GM12872 (cell line): ENCODE data around the gene PRKCH.

Experiments used
- TF ChIP-seq, protein P1 (sequence below): IDR thresholded peaks from 3 replicates; pipeline ENCODE4 v1.5.1; 2011; ENCODE audit warnings: low read depth, mild to moderate bottlenecking, low read length, moderate library complexity; ENCODE audit not compliant: insufficient read depth

The PRKCH gene

DNA sequence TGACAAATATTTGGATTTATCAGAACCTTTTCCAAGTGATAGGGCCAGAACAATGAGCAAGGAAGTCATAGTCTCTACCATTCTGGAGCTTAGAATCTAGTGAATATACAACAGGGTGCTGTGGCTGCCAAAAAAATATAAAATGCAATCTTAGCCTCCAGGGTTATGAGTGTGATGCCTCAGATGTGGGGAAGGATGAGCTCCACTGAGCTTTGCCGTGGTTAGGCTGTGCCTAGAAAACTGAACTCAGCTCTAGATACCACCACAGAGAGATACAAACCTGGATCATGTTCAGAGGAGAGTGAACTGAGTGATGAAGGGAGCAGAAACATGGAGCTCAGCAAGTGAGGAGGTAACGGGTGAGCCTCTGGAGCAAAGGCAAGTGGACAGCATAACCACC lies 235.9 kb downstream of the PRKCH start:
- TF ChIP-seq, protein P1, sequence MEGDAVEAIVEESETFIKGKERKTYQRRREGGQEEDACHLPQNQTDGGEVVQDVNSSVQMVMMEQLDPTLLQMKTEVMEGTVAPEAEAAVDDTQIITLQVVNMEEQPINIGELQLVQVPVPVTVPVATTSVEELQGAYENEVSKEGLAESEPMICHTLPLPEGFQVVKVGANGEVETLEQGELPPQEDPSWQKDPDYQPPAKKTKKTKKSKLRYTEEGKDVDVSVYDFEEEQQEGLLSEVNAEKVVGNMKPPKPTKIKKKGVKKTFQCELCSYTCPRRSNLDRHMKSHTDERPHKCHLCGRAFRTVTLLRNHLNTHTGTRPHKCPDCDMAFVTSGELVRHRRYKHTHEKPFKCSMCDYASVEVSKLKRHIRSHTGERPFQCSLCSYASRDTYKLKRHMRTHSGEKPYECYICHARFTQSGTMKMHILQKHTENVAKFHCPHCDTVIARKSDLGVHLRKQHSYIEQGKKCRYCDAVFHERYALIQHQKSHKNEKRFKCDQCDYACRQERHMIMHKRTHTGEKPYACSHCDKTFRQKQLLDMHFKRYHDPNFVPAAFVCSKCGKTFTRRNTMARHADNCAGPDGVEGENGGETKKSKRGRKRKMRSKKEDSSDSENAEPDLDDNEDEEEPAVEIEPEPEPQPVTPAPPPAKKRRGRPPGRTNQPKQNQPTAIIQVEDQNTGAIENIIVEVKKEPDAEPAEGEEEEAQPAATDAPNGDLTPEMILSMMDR = no peak

DNA sequence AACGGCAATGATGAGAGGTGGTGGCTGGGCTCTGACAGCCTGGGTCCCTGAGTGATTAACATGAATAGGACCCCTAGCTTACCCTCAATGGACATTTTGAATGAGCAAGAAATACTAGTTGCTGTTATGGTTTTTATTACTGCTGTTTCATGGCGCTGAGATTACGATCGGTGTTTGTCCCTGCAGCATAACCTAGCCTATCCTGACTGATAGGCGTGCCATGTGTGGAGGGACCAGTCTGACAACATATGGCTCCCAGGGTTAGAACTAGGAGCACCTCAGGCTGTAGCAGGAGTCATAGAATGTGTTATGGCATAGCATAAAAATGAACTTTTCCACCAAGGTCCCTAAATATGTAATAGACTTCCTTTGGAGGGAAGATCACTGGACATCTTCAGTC lies 236.5 kb downstream of the PRKCH start:
- TF ChIP-seq, protein P1 = no peak

DNA sequence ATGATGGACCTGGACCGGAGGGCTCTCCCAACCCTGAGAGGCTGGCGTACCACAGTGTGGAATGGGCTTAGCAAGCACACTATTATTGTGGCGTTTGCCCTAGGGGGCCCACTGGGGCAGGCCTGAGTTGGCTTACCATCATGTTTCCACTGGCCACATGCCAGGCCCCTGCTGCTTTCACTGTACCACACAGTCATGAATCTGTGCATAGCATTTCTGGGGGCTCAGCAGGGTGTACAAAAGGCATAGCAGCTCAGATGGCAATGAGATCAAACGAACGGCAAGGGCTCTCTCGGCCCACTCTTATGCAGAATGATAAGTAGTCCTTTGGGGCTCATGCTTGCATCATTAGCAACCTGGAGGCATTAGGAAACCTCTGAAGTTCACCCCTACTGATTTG lies 236.9 kb downstream of the PRKCH start:
- TF ChIP-seq, protein P1 = no peak

DNA sequence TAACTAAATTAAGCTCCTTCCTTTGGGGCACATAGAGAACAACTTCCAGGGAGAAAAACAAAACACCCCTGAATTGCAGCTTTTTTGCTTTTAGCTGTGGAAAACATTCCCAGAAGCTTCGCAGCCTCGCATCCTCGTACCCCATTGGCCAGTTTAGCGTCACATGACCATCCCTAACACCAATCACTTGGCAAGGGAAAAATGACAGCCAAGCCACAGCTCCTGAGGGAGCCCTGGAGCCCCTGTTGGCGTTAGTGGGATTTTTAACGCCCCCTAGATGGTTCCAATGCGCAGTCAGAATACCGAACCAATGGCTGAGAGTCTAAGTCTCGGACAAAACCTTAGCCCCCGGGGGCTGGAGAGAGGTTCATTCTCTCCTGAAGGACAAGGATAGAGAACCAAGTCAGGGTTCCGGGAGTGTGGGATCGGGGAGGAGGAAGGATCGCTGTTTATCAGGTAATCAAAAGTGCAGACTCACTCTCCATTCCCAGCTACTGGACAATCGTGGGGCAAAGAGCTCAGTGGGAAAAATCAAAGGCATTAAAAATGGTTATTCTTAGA lies 238.3 kb downstream of the PRKCH start:
- TF ChIP-seq, protein P1 = no peak

DNA sequence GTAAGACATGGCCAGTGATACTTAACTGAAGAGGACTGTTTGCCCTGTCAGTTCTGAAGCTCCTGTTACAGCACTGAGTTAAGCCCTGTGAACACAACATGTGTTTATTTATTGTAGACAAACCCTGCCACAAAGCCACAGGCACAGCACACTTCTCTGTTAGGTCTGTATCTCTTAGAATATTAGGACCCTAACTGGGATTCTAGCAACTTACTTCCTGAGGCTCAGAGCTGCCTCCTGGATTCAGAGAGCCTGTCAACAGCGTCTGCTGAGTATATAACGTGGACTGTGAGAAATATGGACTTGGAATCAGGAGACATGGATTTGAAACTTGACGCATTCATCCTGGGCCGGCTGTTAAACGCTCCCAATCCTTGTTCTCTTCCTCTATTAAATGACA lies 238.9 kb downstream of the PRKCH start:
- TF ChIP-seq, protein P1 = no peak

DNA sequence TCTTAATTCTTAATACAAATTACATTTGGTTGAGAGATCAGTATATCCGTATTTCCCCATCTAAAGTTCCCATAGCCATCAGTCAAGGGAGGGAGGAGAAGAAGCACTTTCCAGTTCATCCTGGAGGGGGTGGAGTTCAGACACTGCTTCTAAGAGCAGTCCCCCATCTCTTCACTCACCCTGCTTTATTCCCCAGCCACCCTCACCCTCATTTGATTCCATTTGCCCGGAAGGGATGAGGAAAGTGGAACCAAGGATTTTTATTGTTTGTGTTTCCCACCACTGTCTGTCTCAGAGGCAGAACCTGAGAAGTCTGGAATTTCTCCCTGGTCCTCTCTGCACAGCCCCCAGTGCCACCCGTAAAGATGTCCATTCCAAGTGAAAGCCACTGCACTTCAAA lies 239.7 kb downstream of the PRKCH start:
- TF ChIP-seq, protein P1 = no peak

DNA sequence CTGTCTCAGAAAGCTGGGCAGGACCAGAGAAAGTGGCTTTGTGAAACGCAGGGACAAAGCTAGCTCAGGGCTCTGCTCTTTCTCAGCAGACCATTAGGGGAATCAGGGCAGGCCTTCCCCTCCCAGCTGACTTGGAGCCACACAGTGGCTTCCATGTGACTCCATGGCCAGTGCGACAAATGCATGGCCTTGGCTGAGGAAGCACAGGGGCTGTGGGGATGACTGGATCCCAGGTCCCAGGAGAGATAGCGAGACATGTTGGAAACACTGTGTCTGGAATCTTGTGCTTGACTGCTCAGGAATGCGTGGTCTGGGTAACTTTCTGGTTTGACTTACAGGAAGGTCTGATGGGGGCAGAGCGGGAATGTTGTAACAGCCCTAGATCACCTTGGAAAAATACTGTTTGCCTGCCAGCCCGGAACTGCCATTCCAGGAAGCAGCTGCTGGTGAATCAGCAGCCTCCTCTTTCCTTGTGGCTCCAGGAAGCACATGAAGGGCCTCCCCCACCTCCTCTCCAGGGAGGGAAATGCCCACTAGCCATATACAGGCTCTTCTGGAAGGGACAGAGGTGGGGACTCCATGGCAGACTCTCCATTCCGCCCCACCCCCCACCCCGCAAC lies 240.4 kb downstream of the PRKCH start:
- TF ChIP-seq, protein P1 = no peak
